ENCODE measurements around the gene AKR7A2. TPM values are rescaled to one million over a fixed set of nuclear protein-coding genes. Genes with fewer than 3 reads are reported as not detected.

Gene AKR7A2
- total and polyA plus RNA-seq, 10 donors = 14.6 to 68.4 (median 33.4) TPM

DNA sequence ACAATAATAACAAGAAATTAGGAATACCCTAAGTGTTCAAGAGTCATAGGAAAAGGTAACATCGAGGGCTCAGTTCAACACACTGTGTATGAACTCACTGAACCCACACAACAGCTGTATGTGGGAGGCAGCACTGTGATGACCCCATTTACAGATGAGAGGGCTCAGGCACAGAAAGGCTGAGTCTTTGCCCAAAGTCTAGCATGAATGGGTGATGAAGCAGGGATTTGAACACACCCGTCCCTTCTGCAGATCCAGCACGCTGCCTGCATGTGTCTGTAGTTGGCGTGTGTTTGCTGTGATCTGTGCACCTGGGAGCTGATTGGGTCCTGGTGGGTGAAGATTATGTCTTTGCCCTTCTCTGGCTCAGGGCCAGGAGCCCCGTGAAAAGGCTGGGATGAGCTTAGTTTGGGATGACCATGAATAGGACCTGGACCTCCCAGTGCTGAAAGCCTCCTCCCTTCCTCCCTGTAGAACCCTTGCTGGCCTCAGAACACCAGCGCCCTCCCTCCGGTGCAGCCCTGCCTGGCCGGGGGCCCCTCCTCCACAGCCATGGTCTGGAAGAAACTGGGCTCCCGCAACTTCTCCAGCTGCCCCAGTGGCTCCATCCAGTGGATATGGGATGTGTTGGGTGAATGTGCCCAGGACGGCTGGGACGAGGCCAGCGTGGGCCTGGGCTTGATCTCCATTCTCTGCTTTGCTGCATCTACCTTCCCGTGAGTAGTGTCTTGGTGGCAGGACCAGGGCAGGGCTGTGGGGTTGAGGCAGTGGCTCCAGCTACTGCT lies 5.4 kb upstream of the AKR7A2 start:
- H3K27ac ChIP-seq = no peak overlapping the region
- H3K27me3 ChIP-seq (replicated peaks in 1 of 7) = no peaks in the 10 kb centered on the region
- 79 to 90% (median 85%) methylated on average over 10 to 13 of the region's 13 CpGs for WGBS, 5 donors
- peaks cover 44 to 63% (median 53%) of the 10 kb centered on the region in 6 donors for H3K4me1 ChIP-seq
- TF ChIP-seq CTCF (IDR thresholded peaks at IDR 0.05 in 8 of 11, conservative IDR thresholded peaks at IDR 0.05 in 3 of 11) (no peak), POLR2AphosphoS5 (IDR thresholded peaks at IDR 0.05) (no peak), POLR2A (IDR thresholded peaks at IDR 0.05) (no peak)
- H3K9me3 ChIP-seq = no peaks in the 10 kb centered on the region
- peaks cover 0 to 43% (median 9%) of the 10 kb centered on the region in 6 donors for H3K36me3 ChIP-seq
- peak; percentile 63 for DNase-seq
- H3K4me3 ChIP-seq = no peak overlapping the region
- intact Hi-C loops (cut with DNase I; ENCODE audit: low total_unique reads) = no loop called here

GRCh38 chr1:19315378-19316198 lies 3.6 kb upstream of the AKR7A2 start:
- peak; percentile 81 for DNase-seq
- WGBS, 5 donors = 45 to 60% (median 49%) methylated on average over 17 of the region's 17 CpGs
- Histone ChIP-seq H3K27ac (peak overlapping the region in 5 of 8 donors; percentile 38 to 92 (median 60)), H3K4me3 (peak overlapping the region in 1 of 8 donors; percentile 19), H3K27me3 (replicated peaks in 1 of 7) (no peaks in the 10 kb centered on the region), H3K4me1 (peaks cover 50 to 75% (median 65%) of the 10 kb centered on the region in 6 donors), H3K9me3 (no peaks in the 10 kb centered on the region), H3K36me3 (peaks cover 0 to 30% (median 9%) of the 10 kb centered on the region in 6 donors)
- TF ChIP-seq POLR2AphosphoS5 (IDR thresholded peaks at IDR 0.05) = peak in 2 of 3 donors; percentile 35 to 36
- no peak for TF ChIP-seq CTCF (IDR thresholded peaks at IDR 0.05 in 8 of 11, conservative IDR thresholded peaks at IDR 0.05 in 3 of 11)
- intact Hi-C loops (cut with DNase I; ENCODE audit: low total_unique reads) = no loop called here

- intact Hi-C loops (cut with DNase I; ENCODE audit: low total_unique reads) = no loop called here
- H3K4me1 ChIP-seq = peaks cover 50 to 85% (median 66%) of the 10 kb centered on the region in 6 donors
- TF ChIP-seq POLR2A (IDR thresholded peaks at IDR 0.05) = no peak
- TF ChIP-seq POLR2AphosphoS5 (IDR thresholded peaks at IDR 0.05) = no peak
- TF ChIP-seq CTCF (IDR thresholded peaks at IDR 0.05 in 8 of 11, conservative IDR thresholded peaks at IDR 0.05 in 3 of 11) = no peak
- H3K27me3 ChIP-seq (replicated peaks in 1 of 7) = no peaks in the 10 kb centered on the region
- H3K9me3 ChIP-seq = no peaks in the 10 kb centered on the region
- H3K27ac ChIP-seq = peak overlapping the region in 7 of 8 donors; percentile 10 to 92 (median 42)
- H3K36me3 ChIP-seq = peaks cover 0 to 22% (median 8%) of the 10 kb centered on the region in 6 donors
- peak; percentile 67 for DNase-seq
- H3K4me3 ChIP-seq = peak overlapping the region in 1 of 8 donors; percentile 99
- 54 to 76% (median 61%) methylated on average over 8 to 10 of the region's 10 CpGs for WGBS, 5 donors
These were observed 2.3 kb upstream of the AKR7A2 start for GRCh38 chr1:19313961-19314882.

Data from spleen (tissue), 11 donors.